D721Med (cell line): ENCODE data around the gene SLC23A3.

Source experiments
- DNase-seq: peaks from one replicate; pipeline ENCODE4 v3.0.0; 2011; ENCODE audit warnings: low spot score; ENCODE audit not compliant: insufficient read length
- FAIRE-seq: peaks from 2 replicates; lab custom pipeline; 2011; peaks lifted over from hg19 to GRCh38; lab: Jason Lieb, UNC
- TF ChIP-seq, protein P1 (sequence below): IDR thresholded peaks from 2 replicates; pipeline ENCODE4 v1.5.1; 2012; ENCODE audit warnings: mild to moderate bottlenecking, control low read depth; ENCODE audit not compliant: insufficient read depth; ENCODE audit errors: missing control alignments

The SLC23A3 gene, protein sequence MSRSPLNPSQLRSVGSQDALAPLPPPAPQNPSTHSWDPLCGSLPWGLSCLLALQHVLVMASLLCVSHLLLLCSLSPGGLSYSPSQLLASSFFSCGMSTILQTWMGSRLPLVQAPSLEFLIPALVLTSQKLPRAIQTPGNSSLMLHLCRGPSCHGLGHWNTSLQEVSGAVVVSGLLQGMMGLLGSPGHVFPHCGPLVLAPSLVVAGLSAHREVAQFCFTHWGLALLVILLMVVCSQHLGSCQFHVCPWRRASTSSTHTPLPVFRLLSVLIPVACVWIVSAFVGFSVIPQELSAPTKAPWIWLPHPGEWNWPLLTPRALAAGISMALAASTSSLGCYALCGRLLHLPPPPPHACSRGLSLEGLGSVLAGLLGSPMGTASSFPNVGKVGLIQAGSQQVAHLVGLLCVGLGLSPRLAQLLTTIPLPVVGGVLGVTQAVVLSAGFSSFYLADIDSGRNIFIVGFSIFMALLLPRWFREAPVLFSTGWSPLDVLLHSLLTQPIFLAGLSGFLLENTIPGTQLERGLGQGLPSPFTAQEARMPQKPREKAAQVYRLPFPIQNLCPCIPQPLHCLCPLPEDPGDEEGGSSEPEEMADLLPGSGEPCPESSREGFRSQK

DNA sequence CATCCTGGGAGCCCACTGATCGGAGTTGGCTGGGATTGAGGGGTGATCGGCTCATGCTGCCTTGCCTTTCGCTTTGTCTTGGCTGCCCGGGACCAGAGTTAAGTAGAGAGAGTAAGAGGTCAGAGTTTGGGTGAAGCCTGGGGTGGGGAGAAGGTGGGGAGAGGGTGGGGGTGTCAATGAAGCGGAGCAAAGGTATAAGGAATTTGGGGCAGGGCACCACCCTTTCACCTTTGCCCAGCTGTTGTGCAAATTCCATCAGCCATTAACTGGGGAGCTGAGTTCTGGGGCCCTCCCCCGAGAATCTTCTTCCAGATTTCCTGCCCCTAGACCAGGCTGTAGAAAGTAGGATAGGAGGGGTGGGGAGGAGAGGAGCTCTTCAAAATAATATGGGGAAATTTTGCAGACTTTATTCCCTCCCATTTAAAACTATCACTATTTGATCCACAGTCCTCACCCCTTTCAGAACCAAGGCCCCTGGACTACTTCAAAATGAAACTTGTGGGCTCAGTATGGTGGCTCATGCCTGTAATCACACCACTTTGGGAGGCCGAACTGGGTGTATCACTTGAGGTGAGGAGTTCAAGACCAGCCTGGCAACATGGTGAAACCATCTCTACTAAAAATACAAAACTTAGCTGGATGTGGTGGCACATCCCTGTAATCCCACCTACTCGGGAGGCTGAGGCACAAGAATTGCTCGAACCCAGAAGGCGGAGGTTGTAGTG, at the start of gene SLC23A3:
Gene SLC23A3 (minus strand): TSS at position 100 of the 725 bp plus-strand sequence. CDS start 45 bp downstream, at position 55.
- TF ChIP-seq, protein P1, sequence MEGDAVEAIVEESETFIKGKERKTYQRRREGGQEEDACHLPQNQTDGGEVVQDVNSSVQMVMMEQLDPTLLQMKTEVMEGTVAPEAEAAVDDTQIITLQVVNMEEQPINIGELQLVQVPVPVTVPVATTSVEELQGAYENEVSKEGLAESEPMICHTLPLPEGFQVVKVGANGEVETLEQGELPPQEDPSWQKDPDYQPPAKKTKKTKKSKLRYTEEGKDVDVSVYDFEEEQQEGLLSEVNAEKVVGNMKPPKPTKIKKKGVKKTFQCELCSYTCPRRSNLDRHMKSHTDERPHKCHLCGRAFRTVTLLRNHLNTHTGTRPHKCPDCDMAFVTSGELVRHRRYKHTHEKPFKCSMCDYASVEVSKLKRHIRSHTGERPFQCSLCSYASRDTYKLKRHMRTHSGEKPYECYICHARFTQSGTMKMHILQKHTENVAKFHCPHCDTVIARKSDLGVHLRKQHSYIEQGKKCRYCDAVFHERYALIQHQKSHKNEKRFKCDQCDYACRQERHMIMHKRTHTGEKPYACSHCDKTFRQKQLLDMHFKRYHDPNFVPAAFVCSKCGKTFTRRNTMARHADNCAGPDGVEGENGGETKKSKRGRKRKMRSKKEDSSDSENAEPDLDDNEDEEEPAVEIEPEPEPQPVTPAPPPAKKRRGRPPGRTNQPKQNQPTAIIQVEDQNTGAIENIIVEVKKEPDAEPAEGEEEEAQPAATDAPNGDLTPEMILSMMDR = no peak
- FAIRE-seq (no peak), DNase-seq (no peak)

DNA sequence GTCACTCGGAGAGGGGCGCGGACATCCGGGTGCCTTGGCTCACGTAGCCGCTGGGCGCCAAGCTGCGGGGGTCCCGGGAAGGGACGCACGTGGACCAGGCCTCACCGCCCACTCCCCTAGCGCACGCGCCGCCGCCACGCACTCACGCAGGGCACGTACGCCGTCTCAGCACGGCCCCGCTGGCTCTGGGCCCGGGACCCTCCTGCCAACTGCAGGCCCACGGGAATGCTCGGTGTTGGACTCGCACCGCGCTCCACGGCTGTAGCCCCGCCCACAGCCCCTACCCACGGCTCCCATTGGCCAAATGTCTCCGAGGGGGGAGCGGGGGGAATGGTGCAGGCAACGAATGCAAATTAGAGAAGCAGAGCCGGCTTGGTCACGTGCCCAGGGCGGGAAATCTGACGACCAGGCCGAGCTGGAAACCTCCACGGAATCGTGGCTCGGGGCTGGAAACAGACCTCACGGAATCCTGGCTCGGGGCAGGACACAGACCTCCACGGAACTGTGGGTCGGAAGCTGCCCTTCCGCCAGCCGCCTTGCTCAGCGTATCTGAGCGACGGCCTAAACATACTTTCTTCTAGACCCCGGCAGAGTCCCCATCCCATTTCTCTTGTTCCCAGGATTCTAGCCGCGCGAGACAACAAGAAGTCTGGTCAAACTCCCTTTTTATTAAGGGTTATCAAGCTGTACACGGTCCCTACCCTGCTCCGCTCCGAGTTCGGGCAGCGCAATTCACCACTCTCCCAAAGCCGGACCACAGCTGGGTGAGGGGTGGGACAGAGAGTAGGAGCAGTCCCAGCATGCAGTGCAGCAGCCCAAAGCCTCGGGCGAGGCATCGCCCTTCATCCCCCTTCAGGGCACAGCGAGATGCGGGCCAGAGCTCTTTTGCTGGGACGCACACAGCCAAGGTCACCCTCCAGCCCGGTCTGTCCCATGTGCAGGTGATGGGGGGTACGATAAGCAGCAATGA, 49.2 kb upstream of the SLC23A3 start, which contains the start of gene ABCB6:
Gene ABCB6 (minus strand): TSS at position 227 of the 970 bp plus-strand sequence. CDS start 285 bp downstream, outside the sequence.
- FAIRE-seq (no peak), DNase-seq (peak; percentile 98)
- TF ChIP-seq, protein P1 = no peak

DNA sequence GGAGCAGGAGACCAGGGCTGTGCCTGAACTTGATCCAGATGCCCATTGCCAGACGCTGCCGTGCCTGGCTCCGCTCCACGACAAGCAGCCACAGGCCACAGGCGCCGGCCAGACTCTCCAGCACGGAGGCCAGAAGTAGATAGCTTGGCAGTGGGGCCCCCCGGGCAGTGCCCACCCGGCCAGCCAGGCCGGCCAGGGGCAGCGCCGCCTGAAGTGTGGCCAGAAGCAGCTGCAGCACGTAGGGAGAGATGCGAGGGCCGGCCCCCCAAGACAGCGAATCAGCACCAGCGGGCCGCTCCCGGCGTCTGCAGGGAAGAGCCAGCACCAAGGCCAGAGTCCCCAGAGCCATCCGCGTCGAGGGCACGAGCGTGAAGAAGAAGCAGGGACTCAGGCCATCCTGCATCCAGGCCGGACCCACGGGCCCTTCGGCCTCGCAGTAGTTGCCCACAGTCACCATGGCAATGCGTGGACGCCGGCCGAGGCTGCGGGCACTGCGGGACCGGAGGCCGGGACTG, 48.4 kb upstream of the SLC23A3 start:
- no peak for FAIRE-seq
- DNase-seq = no peak
- TF ChIP-seq, protein P1 = no peak

DNA sequence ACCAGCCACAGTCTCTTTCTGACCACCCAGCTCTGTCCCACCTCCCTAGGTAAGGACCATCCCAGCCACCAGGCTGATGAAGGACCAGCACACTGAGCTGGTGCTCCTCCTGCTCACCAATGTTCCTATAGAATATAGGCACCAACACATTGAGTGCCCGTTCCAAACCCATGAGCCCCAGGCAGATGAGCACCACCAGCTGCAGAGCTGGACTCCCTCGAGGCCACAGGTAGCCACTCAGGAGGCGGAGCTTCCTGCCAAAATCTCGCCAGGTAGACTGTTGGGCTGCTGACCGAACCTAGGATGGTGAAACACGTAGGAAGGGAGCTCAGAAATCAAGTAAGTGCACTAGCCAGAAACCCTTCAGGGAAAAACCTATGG, 46.7 kb upstream of the SLC23A3 start:
- DNase-seq = no peak
- no peak for FAIRE-seq
- TF ChIP-seq, protein P1 = no peak

DNA sequence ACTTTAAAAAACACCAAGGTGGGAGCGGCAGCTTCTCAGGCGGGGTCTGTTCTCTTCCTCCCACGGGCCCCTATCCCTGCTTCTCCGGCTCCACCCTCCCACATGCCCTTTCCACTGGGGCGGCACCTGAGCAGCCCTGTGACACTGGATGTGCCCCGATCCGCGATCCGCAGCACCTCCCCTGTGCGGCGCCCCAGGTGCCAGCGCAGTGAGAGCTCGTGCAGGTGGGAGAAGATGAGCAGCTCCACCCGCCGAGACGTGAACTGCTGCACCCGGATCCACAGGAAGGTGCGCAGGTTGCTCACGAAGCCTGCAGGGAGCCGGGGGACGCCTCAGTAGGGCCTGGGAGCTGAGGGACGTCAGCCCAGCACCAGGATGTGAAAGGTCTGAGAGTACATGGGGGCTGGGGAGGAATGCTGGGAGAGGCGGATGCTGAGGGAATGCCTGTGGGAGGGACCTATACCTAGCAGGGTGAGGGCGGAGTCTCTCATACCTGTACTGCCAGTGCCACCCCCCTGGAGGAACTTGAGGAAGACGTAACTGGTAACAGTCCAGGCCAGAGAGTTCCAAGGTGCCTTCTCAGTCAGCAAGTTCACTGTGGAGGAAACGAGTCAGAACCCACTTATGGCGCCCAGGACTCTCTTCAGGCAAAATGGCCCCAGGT, 46.2 kb upstream of the SLC23A3 start:
- TF ChIP-seq, protein P1 = no peak
- no peak for DNase-seq
- no peak for FAIRE-seq

DNA sequence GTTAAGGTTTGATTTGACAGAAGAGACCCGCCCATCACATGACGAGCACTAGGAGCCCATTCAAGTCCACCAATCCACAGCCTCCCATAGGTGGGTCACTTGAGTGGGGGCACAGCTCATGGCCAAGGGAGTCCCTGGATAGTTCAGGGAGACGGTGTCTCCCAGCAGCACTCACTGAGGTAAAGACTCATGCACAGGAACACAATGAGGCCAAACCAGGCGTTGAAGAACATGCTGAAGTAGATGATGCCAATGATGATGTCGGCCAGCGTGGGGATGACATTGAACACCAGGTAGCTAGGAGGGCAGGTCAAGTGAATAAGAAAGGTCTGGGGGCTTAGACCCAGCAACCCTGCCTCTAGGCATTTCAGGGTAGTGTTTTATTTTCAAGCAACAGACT, 45.0 kb upstream of the SLC23A3 start:
- FAIRE-seq = no peak
- no peak for DNase-seq
- TF ChIP-seq, protein P1 = no peak
